Pancreas (tissue), 10 donors: ENCODE measurements around the gene ARHGAP6. TPM values are rescaled to one million over a fixed set of nuclear protein-coding genes. Genes with fewer than 3 reads are reported as not detected.

Experiments used
- ATAC-seq, 4 donors: fragments of 200-7000 bp; cut with Tn5 transposase; one replicate each; pipeline versions ENCODE4 v1.8.0 to v1.9.1; 2020; ENCODE audit warnings: mild to moderate bottlenecking in 4 of 4, moderate library complexity in 4 of 4
- DNase-seq, 6 donors: peaks; one replicate each; pipeline ENCODE4 v3.0.0-alpha.2; 2020
- FAIRE-seq: peaks from 2 replicates; lab custom pipeline; 2012; peaks lifted over from hg19 to GRCh38; lab: Jason Lieb, UNC
- H3K27ac ChIP-seq, 4 donors: fragments of 200-600 bp; sonication (generic); 1 replicate in 3 of 4; 2 replicates in 1 of 4; pipeline versions ENCODE4 v1.5.0 to v1.8.0; 2020
- H3K27me3 ChIP-seq, 4 donors: fragments of 200-600 bp; one replicate each; pipeline ENCODE4 v1.8.0; 2021
- H3K36me3 ChIP-seq, 3 donors: fragments of 200-600 bp; sonication (generic) in 1 of 3; one replicate each; pipeline versions ENCODE4 v1.5.0 to v1.8.0; 2020 to 2021
- H3K4me1 ChIP-seq, 3 donors: fragments of 200-600 bp; one replicate each; pipeline ENCODE4 v1.8.0; 2021
- H3K4me3 ChIP-seq, 4 donors: fragments of 200-600 bp; sonication (generic) in 2 of 4; one replicate each; pipeline versions ENCODE4 v1.5.0 to v1.8.0; 2020 to 2021
- H3K9me3 ChIP-seq, 4 donors: fragments of 200-600 bp; one replicate each; pipeline ENCODE4 v1.8.0; 2021
- CTCF ChIP-seq, 4 donors: fragments of 200-600 bp; sonication (generic) in 3 of 4; IDR thresholded peaks; one replicate each; pipeline versions ENCODE4 v1.5.0 to v1.8.0; 2021; ENCODE audit warnings: antibody characterized with exemption in 4 of 4
- WGBS, 2 donors: extraction: QIAGEN DNeasy Blood & Tissue Kit; methylation state at CpG; one replicate each; pipeline ENCODE4 v1.1.7; 2013; 5-methylcytosine and 5-hydroxymethylcytosine counted together
- intact Hi-C, 3 donors: fragments of 100-400 bp; cut with DNase I; formaldehyde crosslinking; loops; one replicate each; pipeline versions ENCODE4 v1.11.1 to v1.14.2; 2022
- polyA plus RNA-seq, 2 donors: library from polyadenylated mRNA; stranded (reverse); fragments of 200-250 nt; gene quantifications; one replicate each; pipeline ENCODE4 v1.2.3, GENCODE V29; 2013
- total RNA-seq, 6 donors: library from RNA; stranded (reverse); fragmentation: NEBNext Ultra II Directional in 4 of 6; extraction: Animal tissue kit (Norgen Biotek cat#: 25700) in 4 of 6; gene quantifications; one replicate each; pipeline versions ENCODE4 v1.2.1 to v1.2.4, GENCODE V29; 2021 to 2023
- donor health status: healthy with polysubstance abuse.
- donor health status: DM: no; HTN: no; CAD: no; lungs with moderate emphysema.
- donor health status: DM: no; HTN: no; CAD: no.
- donor health status: control.
- donor health status: control.
- donor health status: Bipolar disorder and iron deficiency.
- donor health status: DM: yes; HTN: yes; CAD: no.
- donor health status: DM: no; HTN: no; CAD: no.
- donor health status: DM: no; HTN: no; CAD: no.
- donor health status: DM: yes; HTN: yes; CAD: no.

Gene ARHGAP6
- total and polyA plus RNA-seq, 8 donors = 0.79 to 3.3 (median 1.1) TPM

GRCh38 chrX:11648705-11649519 is 16.8 kb downstream of the ARHGAP6 start:
- no peak for ATAC-seq
- TF ChIP-seq CTCF (IDR thresholded peaks at IDR 0.05) = no peak
- Histone ChIP-seq H3K4me3 (no peak overlapping the region), H3K27me3 (peaks cover 0 to 19% (median 2%) of the 10 kb centered on the region in 4 donors), H3K4me1 (no peaks in the 10 kb centered on the region), H3K36me3 (no peaks in the 10 kb centered on the region), H3K9me3 (no peaks in the 10 kb centered on the region), H3K27ac (no peak overlapping the region)
- intact Hi-C loops = no loop called here
- DNase-seq = no peak
- WGBS, 2 donors = 61 to 74% methylated on average over 5 of the region's 5 CpGs
- FAIRE-seq = no peak

GRCh38 chrX:11647138-11647537 is 18.6 kb downstream of the ARHGAP6 start:
- Histone ChIP-seq H3K4me1 (no peaks in the 10 kb centered on the region), H3K27me3 (peaks cover 0 to 20% (median 2%) of the 10 kb centered on the region in 4 donors), H3K4me3 (no peak overlapping the region), H3K27ac (no peak overlapping the region), H3K9me3 (no peaks in the 10 kb centered on the region), H3K36me3 (no peaks in the 10 kb centered on the region)
- FAIRE-seq = no peak
- intact Hi-C loops = no loop called here
- DNase-seq = no peak
- 36 to 66% methylated on average over 3 of the region's 3 CpGs for WGBS, 2 donors
- ATAC-seq = no peak
- TF ChIP-seq CTCF (IDR thresholded peaks at IDR 0.05) = no peak

- no peak for ATAC-seq
- Histone ChIP-seq H3K36me3 (no peaks in the 10 kb centered on the region), H3K9me3 (no peaks in the 10 kb centered on the region), H3K27ac (no peak overlapping the region), H3K4me1 (no peaks in the 10 kb centered on the region), H3K27me3 (peaks cover 0 to 20% (median 0%) of the 10 kb centered on the region in 4 donors), H3K4me3 (no peak overlapping the region)
- DNase-seq = no peak
- 45 to 50% methylated on average over 9 of the region's 9 CpGs for WGBS, 2 donors
- TF ChIP-seq CTCF (IDR thresholded peaks at IDR 0.05) = no peak
- intact Hi-C loops = no loop called here
- FAIRE-seq = no peak
Observed at GRCh38 chrX:11641349-11642065, 24.2 kb downstream of the ARHGAP6 start.

- H3K9me3 ChIP-seq = no peaks in the 10 kb centered on the region
- ATAC-seq (no peak), DNase-seq (no peak), FAIRE-seq (no peak)
- H3K27ac ChIP-seq = no peak overlapping the region
- H3K36me3 ChIP-seq = no peaks in the 10 kb centered on the region
- no peak for TF ChIP-seq CTCF (IDR thresholded peaks at IDR 0.05)
- intact Hi-C loops = no loop called here
- no peaks in the 10 kb centered on the region for H3K4me1 ChIP-seq
- H3K4me3 ChIP-seq = no peak overlapping the region
- peaks cover 0 to 14% (median 0%) of the 10 kb centered on the region in 4 donors for H3K27me3 ChIP-seq
- WGBS, 2 donors = 52 to 53% methylated on average over 4 of the region's 4 CpGs
Observed at GRCh38 chrX:11640089-11640488, 25.6 kb downstream of the ARHGAP6 start.
